Mesendoderm (in vitro differentiated cells): ENCODE measurements around the gene IL20.

Experiments
- DNase-seq: peaks from one replicate; pipeline ENCODE4 v3.0.0; 2013
- H2AK5ac ChIP-seq: 2 replicates; pipeline ENCODE4 v1.6.1; 2013; ENCODE audit warnings: low read length, inconsistent platforms
- H2BK120ac ChIP-seq: 2 replicates; pipeline ENCODE4 v1.6.1; 2013; ENCODE audit warnings: low read depth, mild to moderate bottlenecking, low read length, moderate library complexity, mixed read lengths
- H2BK15ac ChIP-seq: replicated peaks from 2 replicates; pipeline ENCODE4 v1.6.1; 2013; ENCODE audit warnings: low read depth, mild to moderate bottlenecking, moderate library complexity
- H2BK5ac ChIP-seq: 2 replicates; pipeline ENCODE4 v1.6.1; 2013; ENCODE audit warnings: low read length, inconsistent platforms
- H3K18ac ChIP-seq: 2 replicates; pipeline ENCODE4 v1.6.1; 2013; ENCODE audit warnings: mild to moderate bottlenecking, low read length, mixed read lengths
- H3K23ac ChIP-seq: one replicate; pipeline ENCODE4 v1.6.1; 2013; ENCODE audit warnings: low read length
- H3K27ac ChIP-seq: 2 replicates; pipeline ENCODE4 v1.5.1; 2013; ENCODE audit warnings: low read depth, mild to moderate bottlenecking, inconsistent platforms, low read length, moderate library complexity
- H3K27me3 ChIP-seq: 2 replicates; pipeline ENCODE4 v1.6.1; 2013; ENCODE audit warnings: low read length, control low read depth, mild to moderate bottlenecking, inconsistent platforms; ENCODE audit not compliant: insufficient read depth, poor library complexity
- H3K36me3 ChIP-seq: 2 replicates; pipeline ENCODE4 v1.6.1; 2013; ENCODE audit warnings: low read length, inconsistent platforms; ENCODE audit not compliant: control insufficient read depth, insufficient read depth
- H3K4ac ChIP-seq: one replicate; pipeline ENCODE4 v1.6.1; 2013; ENCODE audit warnings: low read depth, mild to moderate bottlenecking, low read length, moderate library complexity
- H3K4me1 ChIP-seq: 2 replicates; pipeline ENCODE4 v1.6.1; 2013; ENCODE audit warnings: low read depth, low read length, inconsistent platforms; ENCODE audit not compliant: control insufficient read depth
- H3K4me2 ChIP-seq: 2 replicates; pipeline ENCODE4 v1.6.1; 2013; ENCODE audit warnings: low read length
- H3K4me3 ChIP-seq: 2 replicates; pipeline ENCODE4 v1.5.1; 2013; ENCODE audit warnings: mild to moderate bottlenecking, low read length
- H3K56ac ChIP-seq: one replicate; pipeline ENCODE4 v1.6.1; 2013; ENCODE audit warnings: low read length
- H3K79me1 ChIP-seq: 2 replicates; pipeline ENCODE4 v1.6.1; 2013; ENCODE audit warnings: low read length, inconsistent platforms
- H3K79me2 ChIP-seq: 2 replicates; pipeline ENCODE4 v1.6.1; 2013; ENCODE audit warnings: mild to moderate bottlenecking, low read length; ENCODE audit not compliant: control insufficient read depth, insufficient read depth
- H3K9ac ChIP-seq: 2 replicates; pipeline ENCODE4 v1.6.1; 2013; ENCODE audit warnings: low read length, inconsistent platforms
- H4K5ac ChIP-seq: one replicate; pipeline ENCODE4 v1.6.1; 2013; ENCODE audit warnings: low read length
- H4K8ac ChIP-seq: one replicate; pipeline ENCODE4 v1.6.1; 2013; ENCODE audit warnings: low read depth, mild to moderate bottlenecking, control low read depth, low read length, moderate library complexity
- WGBS: extraction: QIAGEN DNeasy Blood & Tissue Kit; methylation state at CpG from one replicate; pipeline ENCODE4 v1.1.7; 2013; ENCODE audit warnings: low lambda C conversion rate, missing lambda C conversion rate; ENCODE audit not compliant: insufficient coverage; ENCODE audit errors: extremely low coverage; 5-methylcytosine and 5-hydroxymethylcytosine counted together

Gene IL20

GRCh38 chr1:206836111-206836510 lies 29.3 kb upstream of the IL20 start:
- H3K79me1 ChIP-seq, result no peaks in the 10 kb centered on the region
- H3K56ac ChIP-seq, result no peak overlapping the region
- H2BK15ac ChIP-seq, result no peak overlapping the region
- H2AK5ac ChIP-seq, result no peak overlapping the region
- no peaks in the 10 kb centered on the region for H3K36me3 ChIP-seq
- no peak overlapping the region for H3K4ac ChIP-seq
- H2BK5ac ChIP-seq, result no peak overlapping the region
- no peak overlapping the region for H4K8ac ChIP-seq
- no peak overlapping the region for H3K9ac ChIP-seq
- WGBS, result no CpG with 5 or more reads among the region's 2 CpGs
- DNase-seq, result no peak
- H3K23ac ChIP-seq, result no peak overlapping the region
- H3K27me3 ChIP-seq, result no peaks in the 10 kb centered on the region
- H3K4me3 ChIP-seq, result no peak overlapping the region
- no peak overlapping the region for H4K5ac ChIP-seq
- H3K79me2 ChIP-seq, result no peaks in the 10 kb centered on the region
- no peak overlapping the region for H3K18ac ChIP-seq
- no peak overlapping the region for H3K27ac ChIP-seq
- no peak overlapping the region for H3K4me2 ChIP-seq
- no peaks in the 10 kb centered on the region for H3K4me1 ChIP-seq
- no peak overlapping the region for H2BK120ac ChIP-seq

GRCh38 chr1:206839006-206839560 lies 26.3 kb upstream of the IL20 start:
- Histone ChIP-seq H3K27me3 (no peaks in the 10 kb centered on the region), H3K4me1 (no peaks in the 10 kb centered on the region), H3K4me2 (no peak overlapping the region), H3K4me3 (no peak overlapping the region), H3K79me2 (no peaks in the 10 kb centered on the region), H3K79me1 (no peaks in the 10 kb centered on the region), H3K56ac (no peak overlapping the region), H3K9ac (no peak overlapping the region), H2AK5ac (no peak overlapping the region), H2BK120ac (no peak overlapping the region), H2BK5ac (no peak overlapping the region), H4K5ac (no peak overlapping the region), H3K4ac (no peak overlapping the region), H3K18ac (no peak overlapping the region), H3K27ac (no peak overlapping the region), H3K23ac (no peak overlapping the region), H3K36me3 (no peaks in the 10 kb centered on the region), H2BK15ac (no peak overlapping the region), H4K8ac (no peak overlapping the region)
- WGBS, result no CpG with 5 or more reads among the region's 4 CpGs
- DNase-seq, result no peak

GRCh38 chr1:206839857-206840256 lies 25.6 kb upstream of the IL20 start:
- no peaks in the 10 kb centered on the region for H3K27me3 ChIP-seq
- H3K18ac ChIP-seq, result no peak overlapping the region
- H3K4me3 ChIP-seq, result no peak overlapping the region
- DNase-seq, result peak; percentile 56
- H3K27ac ChIP-seq, result no peak overlapping the region
- H4K5ac ChIP-seq, result no peak overlapping the region
- no CpG with 5 or more reads among the region's 7 CpGs for WGBS
- no peak overlapping the region for H3K23ac ChIP-seq
- H3K79me1 ChIP-seq, result no peaks in the 10 kb centered on the region
- H3K4me1 ChIP-seq, result no peaks in the 10 kb centered on the region
- H2BK5ac ChIP-seq, result no peak overlapping the region
- no peak overlapping the region for H3K56ac ChIP-seq
- no peak overlapping the region for H2AK5ac ChIP-seq
- no peak overlapping the region for H3K4ac ChIP-seq
- no peaks in the 10 kb centered on the region for H3K79me2 ChIP-seq
- no peak overlapping the region for H2BK15ac ChIP-seq
- H3K4me2 ChIP-seq, result no peak overlapping the region
- H4K8ac ChIP-seq, result no peak overlapping the region
- H2BK120ac ChIP-seq, result no peak overlapping the region
- H3K36me3 ChIP-seq, result no peaks in the 10 kb centered on the region
- H3K9ac ChIP-seq, result no peak overlapping the region

DNA sequence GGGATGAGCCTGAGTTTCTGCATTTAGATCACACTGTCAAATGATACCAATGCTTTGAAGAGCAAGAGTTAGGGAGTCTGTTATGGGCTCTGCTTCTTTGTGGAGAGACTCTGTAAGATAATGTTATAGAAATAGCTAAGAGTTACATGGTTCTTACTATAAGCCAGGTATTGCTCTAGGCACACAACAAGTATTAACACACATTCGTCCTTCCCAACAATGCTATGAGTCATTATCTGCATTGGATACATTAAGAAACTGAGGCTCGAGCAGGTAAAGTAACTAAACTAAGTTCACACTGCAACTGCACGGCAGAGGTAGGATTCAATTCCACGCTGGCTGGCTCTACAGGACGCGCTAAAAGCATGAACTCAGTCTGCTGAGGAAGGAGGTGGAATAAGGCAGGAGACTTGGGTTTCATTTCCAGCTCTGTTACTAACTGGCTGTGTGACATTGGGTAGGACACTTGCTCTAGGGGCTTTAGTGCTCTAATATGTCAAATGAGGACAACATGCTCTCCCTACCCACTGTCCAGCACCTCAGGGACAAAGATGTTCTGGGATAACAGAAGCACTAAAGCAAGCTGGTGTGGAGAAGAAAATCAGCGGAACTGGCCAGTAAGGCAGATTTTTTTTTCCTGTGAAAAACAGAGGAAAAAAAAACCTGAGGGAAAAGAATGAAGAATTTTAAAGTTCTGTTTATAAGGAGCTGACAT lies 23.7 kb upstream of the IL20 start:
- no peak for DNase-seq
- H4K5ac ChIP-seq, result no peak overlapping the region
- no peak overlapping the region for H3K18ac ChIP-seq
- no peaks in the 10 kb centered on the region for H3K79me1 ChIP-seq
- H2BK5ac ChIP-seq, result no peak overlapping the region
- no peak overlapping the region for H3K4me3 ChIP-seq
- H3K4me1 ChIP-seq, result no peaks in the 10 kb centered on the region
- H3K23ac ChIP-seq, result no peak overlapping the region
- H2BK120ac ChIP-seq, result no peak overlapping the region
- WGBS, result no CpG with 5 or more reads among the region's 7 CpGs
- H3K4ac ChIP-seq, result no peak overlapping the region
- no peaks in the 10 kb centered on the region for H3K27me3 ChIP-seq
- no peak overlapping the region for H4K8ac ChIP-seq
- no peak overlapping the region for H3K4me2 ChIP-seq
- H2AK5ac ChIP-seq, result no peak overlapping the region
- no peaks in the 10 kb centered on the region for H3K36me3 ChIP-seq
- H3K56ac ChIP-seq, result no peak overlapping the region
- H3K9ac ChIP-seq, result no peak overlapping the region
- no peaks in the 10 kb centered on the region for H3K79me2 ChIP-seq
- H2BK15ac ChIP-seq, result no peak overlapping the region
- no peak overlapping the region for H3K27ac ChIP-seq

DNA sequence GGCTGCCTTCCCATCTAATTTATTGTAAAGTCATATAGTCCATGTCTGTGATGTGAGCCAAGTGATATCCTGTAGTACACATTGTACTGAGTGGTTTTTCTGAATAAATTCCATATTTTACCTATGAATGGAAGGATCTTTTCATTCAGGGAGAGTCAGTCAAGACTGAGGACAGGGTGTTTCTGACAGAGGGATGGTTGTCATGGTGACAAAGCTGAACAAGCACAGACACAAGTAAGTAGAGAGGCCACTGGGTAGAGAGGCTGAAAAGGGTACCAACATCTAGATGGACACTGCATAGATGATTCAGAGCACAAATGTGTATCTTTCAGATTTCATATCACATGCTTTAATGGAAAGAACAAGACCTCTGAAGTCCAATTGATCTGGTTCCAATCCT lies 22.6 kb upstream of the IL20 start:
- Histone ChIP-seq H3K9ac (no peak overlapping the region), H3K23ac (no peak overlapping the region), H3K18ac (no peak overlapping the region), H2BK5ac (no peak overlapping the region), H2AK5ac (no peak overlapping the region), H4K5ac (no peak overlapping the region), H3K4ac (no peak overlapping the region), H3K36me3 (no peaks in the 10 kb centered on the region), H3K27me3 (no peaks in the 10 kb centered on the region), H3K79me1 (no peaks in the 10 kb centered on the region), H3K4me1 (no peaks in the 10 kb centered on the region), H3K56ac (no peak overlapping the region), H2BK15ac (no peak overlapping the region), H2BK120ac (no peak overlapping the region), H4K8ac (no peak overlapping the region), H3K27ac (no peak overlapping the region), H3K4me3 (no peak overlapping the region), H3K79me2 (no peaks in the 10 kb centered on the region), H3K4me2 (no peak overlapping the region)
- no peak for DNase-seq

- no peak overlapping the region for H3K18ac ChIP-seq
- H3K23ac ChIP-seq, result no peak overlapping the region
- no peak overlapping the region for H4K5ac ChIP-seq
- no peaks in the 10 kb centered on the region for H3K79me2 ChIP-seq
- no peak overlapping the region for H3K56ac ChIP-seq
- no peak overlapping the region for H3K4ac ChIP-seq
- WGBS, result no CpG with 5 or more reads among the region's 4 CpGs
- no peak overlapping the region for H2BK15ac ChIP-seq
- no peaks in the 10 kb centered on the region for H3K36me3 ChIP-seq
- H3K4me2 ChIP-seq, result no peak overlapping the region
- DNase-seq, result no peak
- H3K4me3 ChIP-seq, result no peak overlapping the region
- H2AK5ac ChIP-seq, result no peak overlapping the region
- no peak overlapping the region for H2BK5ac ChIP-seq
- H3K27me3 ChIP-seq, result no peaks in the 10 kb centered on the region
- H3K4me1 ChIP-seq, result no peaks in the 10 kb centered on the region
- H2BK120ac ChIP-seq, result no peak overlapping the region
- H4K8ac ChIP-seq, result no peak overlapping the region
- no peaks in the 10 kb centered on the region for H3K79me1 ChIP-seq
- no peak overlapping the region for H3K27ac ChIP-seq
- H3K9ac ChIP-seq, result no peak overlapping the region
Observed at GRCh38 chr1:206843626-206844025, 21.8 kb upstream of the IL20 start.
